Epithelial cell of proximal tubule (primary cell): Measurements from ENCODE around the gene NBEA. TPM values are rescaled to one million over a fixed set of nuclear protein-coding genes. Genes with fewer than 3 reads are reported as not detected.

Source experiments
- DNase-seq: peaks from one replicate; pipeline ENCODE4 v3.0.0-alpha.2; 2011; ENCODE audit warnings: low read depth
- H3K4me3 ChIP-seq: 2 replicates; pipeline ENCODE4 v1.5.1; 2011; ENCODE audit warnings: low read depth, mild to moderate bottlenecking, low read length
- CTCF ChIP-seq: conservative IDR thresholded peaks from 2 replicates; pipeline ENCODE4 v1.5.1; 2012; ENCODE audit warnings: low read depth, mild to moderate bottlenecking, low read length
- total RNA-seq: library from RNA; depleted of rRNA; stranded (reverse); fragments of >200 nt; gene quantifications from 2 replicates; pipeline ENCODE4 v1.2.3, GENCODE V29; 2015

Gene NBEA, protein sequence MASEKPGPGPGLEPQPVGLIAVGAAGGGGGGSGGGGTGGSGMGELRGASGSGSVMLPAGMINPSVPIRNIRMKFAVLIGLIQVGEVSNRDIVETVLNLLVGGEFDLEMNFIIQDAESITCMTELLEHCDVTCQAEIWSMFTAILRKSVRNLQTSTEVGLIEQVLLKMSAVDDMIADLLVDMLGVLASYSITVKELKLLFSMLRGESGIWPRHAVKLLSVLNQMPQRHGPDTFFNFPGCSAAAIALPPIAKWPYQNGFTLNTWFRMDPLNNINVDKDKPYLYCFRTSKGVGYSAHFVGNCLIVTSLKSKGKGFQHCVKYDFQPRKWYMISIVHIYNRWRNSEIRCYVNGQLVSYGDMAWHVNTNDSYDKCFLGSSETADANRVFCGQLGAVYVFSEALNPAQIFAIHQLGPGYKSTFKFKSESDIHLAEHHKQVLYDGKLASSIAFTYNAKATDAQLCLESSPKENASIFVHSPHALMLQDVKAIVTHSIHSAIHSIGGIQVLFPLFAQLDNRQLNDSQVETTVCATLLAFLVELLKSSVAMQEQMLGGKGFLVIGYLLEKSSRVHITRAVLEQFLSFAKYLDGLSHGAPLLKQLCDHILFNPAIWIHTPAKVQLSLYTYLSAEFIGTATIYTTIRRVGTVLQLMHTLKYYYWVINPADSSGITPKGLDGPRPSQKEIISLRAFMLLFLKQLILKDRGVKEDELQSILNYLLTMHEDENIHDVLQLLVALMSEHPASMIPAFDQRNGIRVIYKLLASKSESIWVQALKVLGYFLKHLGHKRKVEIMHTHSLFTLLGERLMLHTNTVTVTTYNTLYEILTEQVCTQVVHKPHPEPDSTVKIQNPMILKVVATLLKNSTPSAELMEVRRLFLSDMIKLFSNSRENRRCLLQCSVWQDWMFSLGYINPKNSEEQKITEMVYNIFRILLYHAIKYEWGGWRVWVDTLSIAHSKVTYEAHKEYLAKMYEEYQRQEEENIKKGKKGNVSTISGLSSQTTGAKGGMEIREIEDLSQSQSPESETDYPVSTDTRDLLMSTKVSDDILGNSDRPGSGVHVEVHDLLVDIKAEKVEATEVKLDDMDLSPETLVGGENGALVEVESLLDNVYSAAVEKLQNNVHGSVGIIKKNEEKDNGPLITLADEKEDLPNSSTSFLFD (N-terminal part only)
- total RNA-seq, result 1.6 and 2.7 TPM in 2 replicates

- peak; percentile 9 for TF ChIP-seq CTCF
- DNase-seq, result no peak
These were observed at the start of gene NBEA for GRCh38 chr13:34941835-34942731. Gene NBEA, plus strand, starts transcription at chr13:34942270. Its CDS starts 551 bp downstream, at chr13:34942821.

DNA sequence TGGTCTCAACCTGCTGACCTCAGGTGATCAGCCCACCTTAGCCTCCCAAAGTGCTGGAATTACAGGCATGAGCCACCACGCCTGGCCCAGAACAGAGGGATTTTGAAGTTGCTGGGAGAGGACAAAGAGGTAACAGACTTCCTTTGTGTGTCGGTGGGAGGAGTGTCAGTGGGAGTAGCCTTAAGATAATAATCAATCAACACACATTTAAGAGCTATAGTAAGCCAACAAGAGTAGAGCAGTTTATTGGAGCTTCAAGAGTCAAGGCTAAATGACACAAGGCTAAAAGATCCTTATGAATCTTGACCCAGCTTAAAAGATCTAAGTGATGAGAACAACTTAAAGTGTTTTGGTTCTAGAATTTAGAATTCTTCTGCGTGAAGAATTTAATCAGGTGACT is 47.3 kb upstream of the NBEA start:
- no peak for DNase-seq
- no peak for TF ChIP-seq CTCF
- H3K4me3 ChIP-seq, result no peak overlapping the region

More at GRCh38 chr13:34941835-34942731, at the start of gene NBEA:
- H3K4me3 ChIP-seq, result peak within 1 kb of the TSS; percentile 75

- no peak for TF ChIP-seq CTCF
- no peak for DNase-seq
- H3K4me3 ChIP-seq, result no peak overlapping the region
These were observed 44.9 kb upstream of the NBEA start for GRCh38 chr13:34897220-34897619.

DNA sequence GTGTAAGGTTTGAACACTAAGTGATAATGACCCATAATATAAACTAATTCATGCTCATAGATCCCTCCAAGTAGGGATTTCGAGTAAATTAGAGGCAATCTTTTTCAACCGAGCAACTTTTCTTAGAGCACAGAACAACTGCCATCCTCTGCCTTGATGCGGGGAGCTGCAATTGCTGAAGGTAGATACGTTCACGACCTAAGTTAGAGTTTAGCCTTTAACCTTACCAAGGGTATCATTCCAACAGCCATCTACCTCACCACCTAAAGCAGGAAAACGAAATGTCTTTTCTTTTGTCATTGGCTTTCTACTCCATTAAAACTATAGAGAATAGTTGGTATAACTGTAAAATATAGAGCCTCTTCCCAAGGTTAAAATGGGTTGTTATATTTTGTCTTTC is 42.2 kb upstream of the NBEA start:
- no peak for TF ChIP-seq CTCF
- no peak for DNase-seq

GRCh38 chr13:34900288-34900739 is 41.8 kb upstream of the NBEA start:
- no peak for TF ChIP-seq CTCF

More for the DNA sequence above, 42.2 kb upstream of the NBEA start:
- no peak overlapping the region for H3K4me3 ChIP-seq

GRCh38 chr13:34901572-34901971 is 40.5 kb upstream of the NBEA start:
- DNase-seq, result no peak
- H3K4me3 ChIP-seq, result no peak overlapping the region
- no peak for TF ChIP-seq CTCF

More at GRCh38 chr13:34900288-34900739, 41.8 kb upstream of the NBEA start:
- H3K4me3 ChIP-seq, result no peak overlapping the region
- DNase-seq, result no peak
